Measurements from ENCODE around the gene TAX1BP1. TPM values are rescaled to one million over a fixed set of nuclear protein-coding genes. Genes with fewer than 3 reads are reported as not detected.

TAX1BP1 gene
- total and polyA plus RNA-seq, 2 experiments from 2014 or later: 98.1 to 137 TPM

DNA sequence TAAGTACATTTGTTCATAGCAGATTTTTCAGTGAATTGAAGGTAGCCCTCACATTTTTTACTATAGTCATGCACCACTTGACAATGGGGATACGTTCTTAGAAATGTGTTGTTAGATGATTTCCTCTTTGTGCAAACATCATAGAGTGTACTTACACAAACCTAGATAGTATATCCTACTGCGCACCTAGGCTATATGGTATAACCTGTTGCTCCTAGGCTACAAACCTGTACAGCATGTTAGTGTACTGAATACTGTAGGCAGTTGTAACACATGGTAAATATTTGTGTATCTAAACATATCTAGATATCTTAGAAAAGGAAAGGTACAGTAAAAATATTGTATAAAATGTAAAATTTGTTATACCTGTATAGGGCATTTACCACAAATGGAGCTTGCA lies 41.2 kb downstream of the TAX1BP1 start:
- Histone ChIP-seq H3K4me3 (no peak overlapping the region), H3K4me2 (ENCODE audit: unreplicated experiment) (no peak overlapping the region), H3K9ac (no peak overlapping the region), H3K36me3 (ENCODE audit: low read depth) (no peaks in the 10 kb centered on the region), H4K20me1 (ENCODE audit: insufficient read depth) (no peaks in the 10 kb centered on the region), H3K79me2 (ENCODE audit: insufficient read depth) (peaks cover 64% of the 10 kb centered on the region), H3K4me1 (ENCODE audit: insufficient read depth) (peaks cover 16% of the 10 kb centered on the region), H2AFZ (no peak overlapping the region), H3K27me3 (replicated peaks; ENCODE audit: insufficient read depth) (no peaks in the 10 kb centered on the region), H3F3A (ENCODE audit: insufficient read depth) (peaks cover 9% of the 10 kb centered on the region; the same call in 1 of the 2 replicates), H3K27ac (no peak overlapping the region), H3K9me2 (ENCODE audit: insufficient read depth) (no peaks in the 10 kb centered on the region), H3K9me3 (ENCODE audit: low read depth) (no peaks in the 10 kb centered on the region)
- 95 to 99% methylated on average over 2 of the region's 2 CpGs for WGBS, 2 experiments (ENCODE audit: low coverage in 1 of 2, low lambda C conversion rate in 2 of 2, missing lambda C conversion rate in 2 of 2)
- TF ChIP-seq EZH2 (IDR thresholded peaks at IDR 0.05; ENCODE audit: insufficient read depth, poor library complexity, severe bottlenecking) (no peak), EZH2phosphoT487 (IDR thresholded peaks at IDR 0.05; ENCODE audit: insufficient read depth, low read depth) (no peak)
- in situ Hi-C loops (cut with MboI): no loop called here
- DNase-seq: no peak

DNA sequence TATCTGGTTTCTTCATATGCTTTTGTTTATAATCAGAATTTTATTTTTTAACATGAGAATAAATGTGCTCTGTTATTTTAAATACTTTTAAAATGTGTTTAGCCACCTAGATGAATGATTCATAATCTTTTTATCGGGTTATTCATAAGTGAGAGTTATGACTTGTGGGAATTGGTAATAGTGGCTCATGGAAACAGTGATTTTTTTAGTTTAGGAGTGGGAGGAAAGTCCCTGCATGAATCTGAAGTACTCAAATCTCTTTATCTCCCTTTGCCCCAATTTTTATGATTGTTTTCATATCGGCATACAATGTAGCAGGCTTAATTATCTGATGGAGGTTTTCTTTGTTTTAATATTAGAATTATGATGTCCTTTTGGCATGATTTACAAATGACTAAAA lies 42.9 kb downstream of the TAX1BP1 start:
- Histone ChIP-seq H2AFZ (no peak overlapping the region), H3K9me3 (ENCODE audit: low read depth) (no peaks in the 10 kb centered on the region), H3K79me2 (ENCODE audit: insufficient read depth) (peaks cover 50% of the 10 kb centered on the region), H3K4me2 (ENCODE audit: unreplicated experiment) (peak overlapping the region; percentile 42), H3F3A (ENCODE audit: insufficient read depth) (peaks cover 9% of the 10 kb centered on the region; the same call in 1 of the 2 replicates), H3K4me3 (peak overlapping the region; percentile 22), H3K27ac (peak overlapping the region; percentile 38), H3K9me2 (ENCODE audit: insufficient read depth) (no peaks in the 10 kb centered on the region), H3K27me3 (replicated peaks; ENCODE audit: insufficient read depth) (no peaks in the 10 kb centered on the region), H3K4me1 (ENCODE audit: insufficient read depth) (peaks cover 16% of the 10 kb centered on the region), H3K9ac (peak overlapping the region; percentile 39), H4K20me1 (ENCODE audit: insufficient read depth) (no peaks in the 10 kb centered on the region), H3K36me3 (ENCODE audit: low read depth) (peaks cover 16% of the 10 kb centered on the region)
- TF ChIP-seq EZH2 (IDR thresholded peaks at IDR 0.05; ENCODE audit: insufficient read depth, poor library complexity, severe bottlenecking): no peak
- TF ChIP-seq EZH2phosphoT487 (IDR thresholded peaks at IDR 0.05; ENCODE audit: insufficient read depth, low read depth): no peak
- in situ Hi-C loops (cut with MboI): no loop called here
- peak; percentile 69 for DNase-seq
- 3 to 9% methylated on average over 2 of the region's 2 CpGs for WGBS, 2 experiments (ENCODE audit: low coverage in 1 of 2, low lambda C conversion rate in 2 of 2, missing lambda C conversion rate in 2 of 2)

DNA sequence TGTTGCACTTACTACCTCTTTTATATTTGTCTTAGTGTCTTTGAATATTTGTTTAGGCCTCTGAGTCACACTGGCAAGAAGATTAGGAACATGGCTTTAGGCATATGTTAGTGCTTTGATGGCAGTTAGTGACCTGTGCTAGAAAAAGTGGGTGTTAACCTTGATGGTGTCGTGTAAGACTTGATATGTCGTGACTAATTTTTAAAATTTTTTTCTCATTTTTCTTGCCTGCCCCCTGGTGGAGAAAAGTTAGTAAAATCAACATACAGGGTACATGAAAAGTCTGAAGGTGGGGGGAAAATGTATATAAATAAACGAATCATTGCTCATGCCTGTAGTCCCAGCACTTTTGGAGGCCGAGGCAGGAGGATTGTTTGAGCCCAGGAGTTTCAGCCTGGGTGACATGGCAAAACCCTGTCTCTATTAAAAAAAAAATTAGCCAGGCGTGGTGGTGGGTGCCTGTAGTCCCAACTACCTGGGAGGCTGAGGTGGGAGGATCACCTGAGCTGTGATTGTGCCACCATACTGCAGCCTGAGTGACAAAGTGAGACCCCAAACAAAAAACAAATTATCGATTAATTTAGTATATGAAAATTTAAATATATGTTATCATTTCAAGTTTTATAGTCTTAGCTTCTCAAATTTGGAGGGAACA lies 44.6 kb downstream of the TAX1BP1 start:
- no peaks in the 10 kb centered on the region for H3K27me3 ChIP-seq (replicated peaks; ENCODE audit: insufficient read depth)
- H3K36me3 ChIP-seq (ENCODE audit: low read depth): peaks cover 25% of the 10 kb centered on the region
- TF ChIP-seq EZH2phosphoT487 (IDR thresholded peaks at IDR 0.05; ENCODE audit: insufficient read depth, low read depth): no peak
- TF ChIP-seq EZH2 (IDR thresholded peaks at IDR 0.05; ENCODE audit: insufficient read depth, poor library complexity, severe bottlenecking): no peak
- no peaks in the 10 kb centered on the region for H3K9me3 ChIP-seq (ENCODE audit: low read depth)
- peak; percentile 81 for DNase-seq
- H3K4me3 ChIP-seq: no peak overlapping the region
- H3K79me2 ChIP-seq (ENCODE audit: insufficient read depth): peaks cover 50% of the 10 kb centered on the region
- no peaks in the 10 kb centered on the region for H4K20me1 ChIP-seq (ENCODE audit: insufficient read depth)
- no peak overlapping the region for H3K9ac ChIP-seq
- H3K27ac ChIP-seq: no peak overlapping the region
- peak overlapping the region; percentile 19 for H3K4me2 ChIP-seq (ENCODE audit: unreplicated experiment)
- H3K9me2 ChIP-seq (ENCODE audit: insufficient read depth): no peaks in the 10 kb centered on the region
- in situ Hi-C loops (cut with MboI): no loop called here
- 46 to 48% methylated on average over 6 of the region's 6 CpGs for whole genome bisulfite sequencing, 2 experiments (ENCODE audit: low coverage in 1 of 2, low lambda C conversion rate in 2 of 2, missing lambda C conversion rate in 2 of 2)
- peaks cover 16% of the 10 kb centered on the region for H3K4me1 ChIP-seq (ENCODE audit: insufficient read depth)
- peaks cover 9% of the 10 kb centered on the region; the same call in 1 of the 2 replicates for H3F3A ChIP-seq (ENCODE audit: insufficient read depth)
- H2AFZ ChIP-seq: no peak overlapping the region

DNA sequence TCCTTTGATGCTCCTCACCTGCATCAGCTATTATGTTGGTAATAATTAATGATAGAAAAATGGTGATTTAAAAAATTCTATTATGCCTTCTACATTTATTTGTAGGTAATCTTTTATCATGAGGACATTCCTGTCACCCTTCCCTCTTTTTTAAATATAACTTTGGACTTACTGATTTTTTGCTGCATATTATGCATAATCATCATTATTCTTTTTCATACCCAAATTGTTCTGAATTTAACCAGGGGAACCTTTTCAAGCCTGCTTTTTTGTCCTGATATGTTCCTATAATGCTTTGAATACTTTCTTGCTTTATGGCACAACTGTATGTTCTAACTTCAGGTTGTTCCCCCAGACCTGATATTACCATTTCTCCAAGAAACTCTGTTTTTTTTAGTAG lies 48.5 kb downstream of the TAX1BP1 start:
- no peak for TF ChIP-seq EZH2 (IDR thresholded peaks at IDR 0.05; ENCODE audit: insufficient read depth, poor library complexity, severe bottlenecking)
- TF ChIP-seq EZH2phosphoT487 (IDR thresholded peaks at IDR 0.05; ENCODE audit: insufficient read depth, low read depth): no peak
- H3K9me2 ChIP-seq (ENCODE audit: insufficient read depth): no peaks in the 10 kb centered on the region; the same call in 1 of the 2 replicates
- DNase-seq: no peak
- no peak overlapping the region for H3K27ac ChIP-seq
- H3K27me3 ChIP-seq (replicated peaks; ENCODE audit: insufficient read depth): no peaks in the 10 kb centered on the region
- no peak overlapping the region for H3K9ac ChIP-seq
- H3K36me3 ChIP-seq (ENCODE audit: low read depth): peaks cover 43% of the 10 kb centered on the region
- peaks cover 4% of the 10 kb centered on the region; the same call in 1 of the 2 replicates for H3F3A ChIP-seq (ENCODE audit: insufficient read depth)
- H4K20me1 ChIP-seq (ENCODE audit: insufficient read depth): no peaks in the 10 kb centered on the region
- no peak overlapping the region for H3K4me3 ChIP-seq
- in situ Hi-C loops (cut with MboI): no loop called here
- no peak overlapping the region for H2AFZ ChIP-seq
- no peak overlapping the region for H3K4me2 ChIP-seq (ENCODE audit: unreplicated experiment)
- H3K9me3 ChIP-seq (ENCODE audit: low read depth): no peaks in the 10 kb centered on the region
- peaks cover 9% of the 10 kb centered on the region for H3K4me1 ChIP-seq (ENCODE audit: insufficient read depth)
- peaks cover 32% of the 10 kb centered on the region; the same call in 1 of the 2 replicates for H3K79me2 ChIP-seq (ENCODE audit: insufficient read depth)

Data from GM23248 (cell line).